HT1080 (cell line): Measurements from ENCODE around the gene CRYZ. TPM values are rescaled to one million over a fixed set of nuclear protein-coding genes. Genes with fewer than 3 reads are reported as not detected.
A peak's percentile ranks its signal among the peaks of the same experiment; 100 is the strongest.

Experiments used
- DNase-seq: peaks from one replicate; pipeline ENCODE4 v3.0.0-alpha.2; 2015; ENCODE audit warnings: low read depth
- total RNA-seq: library from RNA; depleted of rRNA; stranded (reverse); fragments of >200 nt; shearing (Covaris generic); gene quantifications from 2 replicates; pipeline ENCODE4 v1.2.3, GENCODE V29; 2014

CRYZ gene
- total RNA-seq, 1 experiment from 2014 or later = 40.1 TPM

- no peak for DNase-seq
These were observed 1.3 kb downstream of the CRYZ start for GRCh38 chr1:74731399-74732052.

GRCh38 chr1:74729741-74730478 lies 2.9 kb downstream of the CRYZ start:
- DNase-seq = peak; percentile 75

- DNase-seq = no peak
These were observed 4.1 kb downstream of the CRYZ start for GRCh38 chr1:74728736-74729135.

GRCh38 chr1:74726063-74726462 lies 6.8 kb downstream of the CRYZ start:
- no peak for DNase-seq

GRCh38 chr1:74717626-74718025 lies 15.2 kb downstream of the CRYZ start:
- no peak for DNase-seq

- DNase-seq = no peak
These were observed 16.0 kb downstream of the CRYZ start for GRCh38 chr1:74716822-74717221.

- DNase-seq = no peak
These were observed 17.0 kb downstream of the CRYZ start for GRCh38 chr1:74715806-74716205.

- no peak for DNase-seq
These were observed 17.7 kb downstream of the CRYZ start for GRCh38 chr1:74715236-74715502.

- DNase-seq = no peak
These were observed 18.2 kb downstream of the CRYZ start for GRCh38 chr1:74714429-74715235.

GRCh38 chr1:74713849-74714248 lies 19.0 kb downstream of the CRYZ start:
- DNase-seq = no peak

GRCh38 chr1:74712881-74713280 lies 20.0 kb downstream of the CRYZ start:
- no peak for DNase-seq

- DNase-seq = no peak
These were observed 29.3 kb downstream of the CRYZ start for GRCh38 chr1:74703386-74704182.

GRCh38 chr1:74699331-74699730 lies 33.5 kb downstream of the CRYZ start:
- no peak for DNase-seq

- DNase-seq = no peak
These were observed 35.0 kb downstream of the CRYZ start for GRCh38 chr1:74697832-74698231.

- DNase-seq = peak; percentile 54
These were observed 39.4 kb downstream of the CRYZ start for GRCh38 chr1:74693473-74693872.

GRCh38 chr1:74690909-74691308 lies 41.9 kb downstream of the CRYZ start:
- DNase-seq = no peak

- DNase-seq = peak; percentile 2
These were observed 42.5 kb downstream of the CRYZ start for GRCh38 chr1:74690364-74690696.

GRCh38 chr1:74689621-74690363 lies 43.1 kb downstream of the CRYZ start:
- peak; percentile 62 for DNase-seq

- no peak for DNase-seq
These were observed 45.9 kb downstream of the CRYZ start for GRCh38 chr1:74686928-74687327.

- no peak for DNase-seq
These were observed 48.5 kb downstream of the CRYZ start for GRCh38 chr1:74684301-74684700.

GRCh38 chr1:74683656-74684055 lies 49.2 kb downstream of the CRYZ start:
- DNase-seq = no peak
